HFF-Myc (cell line): Measurements from ENCODE around the gene MTMR2.
A peak's percentile ranks its signal among the peaks of the same experiment; 100 is the strongest.
"Not testable (repeated sequence)": the region's sequence is repeated elsewhere in the genome, so short reads cannot be mapped to it uniquely, and the experiment has no call there.

ENCODE experiments used
- DNase-seq: peaks from one replicate; pipeline ENCODE4 v3.0.0-alpha.2; 2011; ENCODE audit warnings: low read depth; ENCODE audit errors: extremely low read depth
- H3K4me3 ChIP-seq: replicated peaks from 2 replicates; pipeline ENCODE4 v1.5.1; 2011; ENCODE audit warnings: low read depth, mild to moderate bottlenecking, control low read depth, low read length
- CTCF ChIP-seq: IDR thresholded peaks from 2 replicates; pipeline ENCODE4 v1.5.1; 2012; ENCODE audit warnings: mild to moderate bottlenecking, low read depth, low read length, control low read depth; ENCODE audit errors: missing control alignments

Gene MTMR2

GRCh38 chr11:95883381-95883780, 40.5 kb downstream of the MTMR2 start:
- DNase-seq, result no peak
- H3K4me3 ChIP-seq, result no peak overlapping the region
- no peak for TF ChIP-seq CTCF

GRCh38 chr11:95877291-95877690, 46.6 kb downstream of the MTMR2 start:
- no peak for TF ChIP-seq CTCF
- H3K4me3 ChIP-seq, result no peak overlapping the region
- peak; percentile 89 for DNase-seq

- DNase-seq, H3K4me3 ChIP-seq: not testable (repeated sequence)
These were observed 53.0 kb downstream of the MTMR2 start for GRCh38 chr11:95870877-95871276.

- TF ChIP-seq CTCF, result no peak
- H3K4me3 ChIP-seq, result no peak overlapping the region
- DNase-seq, result no peak
These were observed 56.8 kb downstream of the MTMR2 start for GRCh38 chr11:95867105-95867504.

GRCh38 chr11:95863486-95864140, 60.3 kb downstream of the MTMR2 start:
- TF ChIP-seq CTCF, result no peak
- DNase-seq, result no peak

GRCh38 chr11:95860024-95860423, 63.9 kb downstream of the MTMR2 start:
- not testable (repeated sequence) for DNase-seq, H3K4me3 ChIP-seq

More at GRCh38 chr11:95863486-95864140, 60.3 kb downstream of the MTMR2 start:
- no peak overlapping the region for H3K4me3 ChIP-seq

- DNase-seq, H3K4me3 ChIP-seq: not testable (repeated sequence)
These were observed 69.5 kb downstream of the MTMR2 start for GRCh38 chr11:95854362-95854761.

- no peak overlapping the region for H3K4me3 ChIP-seq
- no peak for DNase-seq
- no peak for TF ChIP-seq CTCF
These were observed 70.0 kb downstream of the MTMR2 start for GRCh38 chr11:95853862-95854261.

GRCh38 chr11:95853138-95853537, 70.8 kb downstream of the MTMR2 start:
- DNase-seq, result no peak
- no peak for TF ChIP-seq CTCF
- H3K4me3 ChIP-seq, result no peak overlapping the region
